Parathyroid adenoma (tissue), 2 donors: ENCODE results near the gene NXPE3.

Experiments used
- H2AFZ ChIP-seq: fragments of 300-600 bp; sonication (generic); one replicate; pipeline ENCODE4 v1.7.0; 2017; ENCODE audit warnings: antibody characterized with exemption, mild to moderate bottlenecking
- H3K27ac ChIP-seq: fragments of 300-600 bp; sonication (generic); one replicate; pipeline ENCODE4 v1.7.0; 2017
- H3K27me3 ChIP-seq: fragments of 300-600 bp; sonication (generic); one replicate; pipeline ENCODE4 v1.7.0; 2017; ENCODE audit warnings: low read length; ENCODE audit not compliant: control insufficient read depth, insufficient read depth
- H3K36me3 ChIP-seq: fragments of 300-600 bp; sonication (generic); one replicate; pipeline ENCODE4 v1.7.0; 2017; ENCODE audit warnings: low read length; ENCODE audit not compliant: control insufficient read depth, insufficient read depth
- H3K4me1 ChIP-seq: fragments of 300-600 bp; sonication (generic); one replicate; pipeline ENCODE4 v1.7.0; 2017; ENCODE audit warnings: control low read depth
- H3K4me2 ChIP-seq: fragments of 300-600 bp; sonication (generic); one replicate; pipeline ENCODE4 v1.7.0; 2017; ENCODE audit warnings: low read length
- H3K4me3 ChIP-seq: fragments of 300-600 bp; sonication (generic); one replicate; pipeline ENCODE4 v1.7.0; 2017; ENCODE audit warnings: low read depth, low read length
- H3K79me2 ChIP-seq: fragments of 300-600 bp; sonication (generic); one replicate; pipeline ENCODE4 v1.7.0; 2017; ENCODE audit warnings: control low read depth
- H3K9ac ChIP-seq: fragments of 300-600 bp; sonication (generic); one replicate; pipeline ENCODE4 v1.7.0; 2017; ENCODE audit warnings: mild to moderate bottlenecking
- H3K9me3 ChIP-seq: fragments of 300-600 bp; sonication (generic); one replicate; pipeline ENCODE4 v1.7.0; 2017; ENCODE audit warnings: low read length; ENCODE audit not compliant: control insufficient read depth
- TF ChIP-seq, protein P1 (sequence below): fragments of 300-600 bp; sonication (generic); IDR thresholded peaks from one replicate; pipeline ENCODE4 v1.7.0; 2017; ENCODE audit warnings: antibody characterized with exemption, mild to moderate bottlenecking
- donor health status: primary hyperparathyroidism.

NXPE3 gene

DNA sequence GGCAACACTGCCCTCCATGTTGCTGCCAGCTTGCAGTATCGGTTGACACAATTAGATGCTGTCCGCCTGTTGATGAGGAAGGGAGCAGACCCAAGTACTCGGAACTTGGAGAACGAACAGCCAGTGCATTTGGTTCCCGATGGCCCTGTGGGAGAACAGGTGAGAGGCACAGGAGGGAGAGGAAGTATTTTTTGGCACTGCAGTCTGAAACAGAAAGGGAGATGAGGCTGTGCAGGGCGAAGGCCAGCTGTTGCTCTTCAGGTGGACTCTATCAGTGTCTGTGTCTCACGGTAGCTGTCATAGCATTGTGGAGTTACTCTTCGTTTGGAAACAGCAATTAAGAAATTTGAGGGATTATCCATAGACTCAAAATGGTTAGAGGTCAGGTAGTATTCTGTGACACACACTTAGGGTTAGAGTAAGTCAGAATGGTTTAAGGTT lies 78.3 kb downstream of the NXPE3 start:
- Histone ChIP-seq H3K36me3 (no peaks in the 10 kb centered on the region), H3K27ac (no peak overlapping the region), H2AFZ (no peak overlapping the region), H3K79me2 (no peaks in the 10 kb centered on the region), H3K4me3 (no peak overlapping the region), H3K4me2 (no peak overlapping the region), H3K9ac (no peak overlapping the region), H3K27me3 (no peaks in the 10 kb centered on the region), H3K9me3 (no peaks in the 10 kb centered on the region), H3K4me1 (no peaks in the 10 kb centered on the region)
- TF ChIP-seq, protein P1, sequence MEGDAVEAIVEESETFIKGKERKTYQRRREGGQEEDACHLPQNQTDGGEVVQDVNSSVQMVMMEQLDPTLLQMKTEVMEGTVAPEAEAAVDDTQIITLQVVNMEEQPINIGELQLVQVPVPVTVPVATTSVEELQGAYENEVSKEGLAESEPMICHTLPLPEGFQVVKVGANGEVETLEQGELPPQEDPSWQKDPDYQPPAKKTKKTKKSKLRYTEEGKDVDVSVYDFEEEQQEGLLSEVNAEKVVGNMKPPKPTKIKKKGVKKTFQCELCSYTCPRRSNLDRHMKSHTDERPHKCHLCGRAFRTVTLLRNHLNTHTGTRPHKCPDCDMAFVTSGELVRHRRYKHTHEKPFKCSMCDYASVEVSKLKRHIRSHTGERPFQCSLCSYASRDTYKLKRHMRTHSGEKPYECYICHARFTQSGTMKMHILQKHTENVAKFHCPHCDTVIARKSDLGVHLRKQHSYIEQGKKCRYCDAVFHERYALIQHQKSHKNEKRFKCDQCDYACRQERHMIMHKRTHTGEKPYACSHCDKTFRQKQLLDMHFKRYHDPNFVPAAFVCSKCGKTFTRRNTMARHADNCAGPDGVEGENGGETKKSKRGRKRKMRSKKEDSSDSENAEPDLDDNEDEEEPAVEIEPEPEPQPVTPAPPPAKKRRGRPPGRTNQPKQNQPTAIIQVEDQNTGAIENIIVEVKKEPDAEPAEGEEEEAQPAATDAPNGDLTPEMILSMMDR, result no peak

DNA sequence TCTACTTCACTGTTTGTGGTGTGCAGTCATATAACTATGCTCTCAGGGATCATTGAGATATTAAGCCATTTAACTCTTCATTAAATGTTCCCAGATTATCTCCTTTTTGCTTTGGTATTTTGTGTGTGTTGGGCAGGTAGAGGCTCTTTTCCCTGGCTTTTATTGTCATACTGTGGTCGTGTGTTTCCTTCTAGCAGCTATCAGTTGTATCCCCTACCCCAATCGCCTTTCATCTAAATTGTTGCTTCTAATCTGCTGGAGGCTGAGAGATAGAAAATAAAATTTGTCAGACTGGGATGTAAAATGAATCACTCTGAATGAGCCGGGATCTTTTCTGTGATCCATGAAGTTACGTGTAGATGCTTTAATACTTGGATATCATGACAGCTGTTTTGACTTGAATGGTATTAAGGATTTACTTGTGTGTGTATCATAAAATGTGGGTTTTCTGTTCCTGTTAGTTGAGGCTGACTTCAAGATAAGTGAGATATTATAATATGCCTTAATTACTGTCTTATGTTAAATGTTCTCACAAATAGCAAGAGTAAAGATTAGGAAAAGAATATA lies 79.5 kb downstream of the NXPE3 start:
- no peak overlapping the region for H2AFZ ChIP-seq
- no peak overlapping the region for H3K9ac ChIP-seq
- no peaks in the 10 kb centered on the region for H3K27me3 ChIP-seq
- no peak overlapping the region for H3K27ac ChIP-seq
- no peaks in the 10 kb centered on the region for H3K9me3 ChIP-seq
- no peak overlapping the region for H3K4me2 ChIP-seq
- H3K4me3 ChIP-seq, result no peak overlapping the region
- no peaks in the 10 kb centered on the region for H3K79me2 ChIP-seq
- H3K36me3 ChIP-seq, result no peaks in the 10 kb centered on the region
- TF ChIP-seq, protein P1, result no peak
- no peaks in the 10 kb centered on the region for H3K4me1 ChIP-seq

DNA sequence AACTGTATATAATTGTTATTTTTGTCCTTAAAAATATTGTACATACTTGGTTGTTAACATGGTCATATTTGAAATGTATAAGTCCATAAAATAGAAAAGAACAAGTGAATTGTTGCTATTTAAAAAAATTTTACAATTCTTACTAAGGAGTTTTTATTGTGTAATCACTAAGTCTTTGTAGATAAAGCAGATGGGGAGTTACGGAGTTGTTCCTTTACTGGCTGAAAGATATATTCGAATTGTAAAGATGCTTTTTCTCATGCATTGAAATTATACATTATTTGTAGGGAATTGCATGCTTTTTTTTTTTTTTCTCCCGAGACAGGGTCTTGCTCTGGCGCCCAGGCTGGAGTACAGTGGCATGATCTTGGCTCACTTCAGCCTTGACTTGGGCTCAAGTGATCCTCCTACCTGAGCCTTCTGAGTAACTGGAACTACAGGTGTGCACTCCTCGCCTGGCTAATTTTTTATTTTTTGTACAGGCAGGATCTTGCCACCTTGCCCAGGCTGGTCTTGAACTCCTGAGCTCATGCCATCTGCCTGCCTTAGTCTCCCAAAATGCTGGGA lies 81.0 kb downstream of the NXPE3 start:
- H3K36me3 ChIP-seq, result no peaks in the 10 kb centered on the region
- no peaks in the 10 kb centered on the region for H3K27me3 ChIP-seq
- H3K27ac ChIP-seq, result no peak overlapping the region
- H3K9me3 ChIP-seq, result no peaks in the 10 kb centered on the region
- no peak overlapping the region for H3K4me3 ChIP-seq
- no peaks in the 10 kb centered on the region for H3K79me2 ChIP-seq
- H2AFZ ChIP-seq, result no peak overlapping the region
- no peaks in the 10 kb centered on the region for H3K4me1 ChIP-seq
- TF ChIP-seq, protein P1, result no peak
- no peak overlapping the region for H3K9ac ChIP-seq
- no peak overlapping the region for H3K4me2 ChIP-seq

DNA sequence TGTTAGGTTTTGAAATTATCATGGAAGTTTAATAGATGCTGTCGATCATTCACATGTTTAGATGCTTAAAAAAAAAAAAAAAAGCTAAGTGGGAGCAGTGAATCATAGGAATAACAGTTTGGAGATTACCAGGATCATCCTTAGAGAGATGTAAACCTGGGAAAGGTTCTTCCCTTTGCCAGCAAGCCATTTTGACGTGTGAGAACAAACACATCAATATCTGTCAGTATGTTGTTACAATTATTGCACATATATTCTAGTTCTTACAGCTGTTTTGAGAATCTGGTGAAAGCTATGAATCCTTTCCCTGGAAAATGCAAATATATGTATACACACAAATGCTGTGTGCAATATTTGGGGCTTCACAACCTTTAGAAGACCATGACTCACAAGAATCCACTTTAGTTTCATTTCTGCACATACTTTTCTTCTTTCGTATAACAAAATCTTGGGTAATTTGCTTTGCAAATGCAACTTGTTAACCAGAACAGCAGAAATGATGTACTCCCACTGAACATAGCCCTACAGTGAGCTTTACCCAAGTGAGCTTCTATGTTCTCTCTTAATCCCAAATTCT lies 82.3 kb downstream of the NXPE3 start:
- Histone ChIP-seq H3K79me2 (no peaks in the 10 kb centered on the region), H3K27ac (no peak overlapping the region), H3K9ac (no peak overlapping the region), H2AFZ (no peak overlapping the region), H3K27me3 (no peaks in the 10 kb centered on the region), H3K4me2 (no peak overlapping the region), H3K4me3 (no peak overlapping the region), H3K36me3 (no peaks in the 10 kb centered on the region), H3K9me3 (no peaks in the 10 kb centered on the region), H3K4me1 (peaks cover 4% of the 10 kb centered on the region)
- TF ChIP-seq, protein P1, result no peak
